H1 (cell line): Measurements from ENCODE around the gene BCKDHB. TPM values are rescaled to one million over a fixed set of nuclear protein-coding genes. Genes with fewer than 3 reads are reported as not detected.
"Not testable (repeated sequence)": the region's sequence is repeated elsewhere in the genome, so short reads cannot be mapped to it uniquely, and the experiment has no call there.

Experiments
- CTCF ChIA-PET: fragments of 300-600 bp; sonication (Branson Sonifier 250); formaldehyde crosslinking; loops from one replicate; lab custom pipeline; 2021; ENCODE audit not compliant: partially characterized antibody; lab: Charles Lee
- POLR2A ChIA-PET: fragments of 300-600 bp; sonication (Branson Sonifier 250); formaldehyde crosslinking; loops from one replicate; lab custom pipeline; 2021; ENCODE audit warnings: inconsistent platforms; ENCODE audit not compliant: partially characterized antibody; lab: Charles Lee
- DNase-seq, 2 experiments: peaks; one replicate each; pipeline versions ENCODE4 v3.0.0 to v3.0.0-alpha.2; 2010 to 2022; ENCODE audit warnings: low spot score in 2 of 2, low read depth in 1 of 2, mixed read lengths in 1 of 2
- FAIRE-seq: peaks from 2 replicates; lab custom pipeline; 2011; peaks lifted over from hg19 to GRCh38; lab: Jason Lieb, UNC
- H2AFZ ChIP-seq: 2 replicates; pipeline ENCODE4 v1.8.1; 2012; ENCODE audit warnings: low read length, inconsistent platforms
- H2AK5ac ChIP-seq: 2 replicates; pipeline ENCODE4 v1.6.1; 2013; ENCODE audit warnings: low read depth, low read length
- H2BK120ac ChIP-seq: replicated peaks from 2 replicates; pipeline ENCODE3; 2013; ENCODE audit warnings: low read depth, low read length, inconsistent platforms
- H2BK12ac ChIP-seq: 2 replicates; pipeline ENCODE4 v1.6.1; 2013; ENCODE audit warnings: low read depth, low read length
- H2BK15ac ChIP-seq: 2 replicates; pipeline ENCODE4 v1.6.1; 2013; ENCODE audit warnings: low read length
- H2BK20ac ChIP-seq: 2 replicates; pipeline ENCODE4 v1.6.1; 2013; ENCODE audit warnings: low read length
- H2BK5ac ChIP-seq: 2 replicates; pipeline ENCODE4 v1.6.1; 2013; ENCODE audit warnings: low read depth, low read length
- H3K14ac ChIP-seq: 2 replicates; pipeline ENCODE4 v1.6.1; 2013; ENCODE audit warnings: inconsistent platforms; ENCODE audit not compliant: insufficient read length
- H3K18ac ChIP-seq: 2 replicates; pipeline ENCODE4 v1.6.1; 2013; ENCODE audit warnings: low read length; ENCODE audit errors: extremely low read depth
- H3K23ac ChIP-seq: 2 replicates; pipeline ENCODE4 v1.6.1; 2013; ENCODE audit warnings: inconsistent platforms; ENCODE audit not compliant: insufficient read length
- H3K23me2 ChIP-seq: 2 replicates; pipeline ENCODE4 v1.6.1; 2013; ENCODE audit warnings: low read depth, low read length
- H3K27ac ChIP-seq: 2 replicates; pipeline ENCODE4 v1.6.1; 2011; ENCODE audit warnings: low read depth, low read length, inconsistent platforms
- H3K27me3 ChIP-seq, 4 experiments: replicated peaks in 1 of 4; 1 replicate in 1 of 4; 2 replicates in 3 of 4; pipeline versions ENCODE4 v1.6.1 to v1.8.1; 2011 to 2013; ENCODE audit warnings: low read length in 3 of 4, mild to moderate bottlenecking in 3 of 4, inconsistent platforms in 2 of 4, mixed read lengths in 2 of 4, moderate library complexity in 1 of 4; ENCODE audit not compliant: control insufficient read depth in 3 of 4, insufficient read depth in 3 of 4; ENCODE audit errors: extremely low read depth in 1 of 4
- H3K36me3 ChIP-seq, 4 experiments: 2 replicates each; pipeline versions ENCODE4 v1.6.1 to v1.8.1; 2011 to 2013; ENCODE audit warnings: mild to moderate bottlenecking in 4 of 4, low read length in 3 of 4, moderate library complexity in 2 of 4, control low read depth in 1 of 4, inconsistent platforms in 1 of 4; ENCODE audit not compliant: insufficient read depth in 4 of 4, control insufficient read depth in 2 of 4
- H3K4ac ChIP-seq: replicated peaks from 2 replicates; pipeline ENCODE3; 2013; ENCODE audit warnings: low read length, low read depth, mixed read lengths, inconsistent platforms; ENCODE audit not compliant: insufficient read length
- H3K4me1 ChIP-seq, 4 experiments: replicated peaks in 1 of 4; 1 replicate in 1 of 4; 2 replicates in 3 of 4; pipeline versions ENCODE4 v1.6.1 to v1.8.1; 2011 to 2013; ENCODE audit warnings: low read length in 3 of 4, inconsistent platforms in 2 of 4, mixed read lengths in 1 of 4; ENCODE audit not compliant: insufficient read depth in 4 of 4, control insufficient read depth in 3 of 4
- H3K4me2 ChIP-seq, 2 experiments: 2 replicates each; pipeline versions ENCODE4 v1.6.1 to v1.8.1; 2011 to 2013; ENCODE audit warnings: low read depth in 2 of 2, low read length in 2 of 2, control low read depth in 1 of 2, inconsistent platforms in 1 of 2, mild to moderate bottlenecking in 1 of 2; ENCODE audit not compliant: insufficient read depth in 1 of 2
- H3K4me3 ChIP-seq, 4 experiments: fragments of 200-600, 300-600 bp in 1 of 4; sonication (generic), shearing (Covaris generic), sonication (Bioruptor Twin) in 1 of 4; 2 replicates each; pipeline versions ENCODE4 v1.5.1 to v1.8.1; 2011 to 2016; ENCODE audit warnings: low read length in 4 of 4, low read depth in 3 of 4, control low read depth in 2 of 4, inconsistent platforms in 2 of 4, mild to moderate bottlenecking in 2 of 4, mixed read lengths in 1 of 4, moderate library complexity in 1 of 4; ENCODE audit not compliant: insufficient read depth in 2 of 4; ENCODE audit errors: extremely low read depth in 1 of 4
- H3K56ac ChIP-seq: replicated peaks from 2 replicates; pipeline ENCODE3; 2013; ENCODE audit warnings: low read depth, mild to moderate bottlenecking, mixed read lengths, low read length, inconsistent platforms; ENCODE audit not compliant: insufficient read length
- H3K79me1 ChIP-seq: 2 replicates; pipeline ENCODE4 v1.6.1; 2013; ENCODE audit warnings: low read depth, low read length, control low read depth
- H3K79me2 ChIP-seq, 2 experiments: 2 replicates each; pipeline versions ENCODE4 v1.6.1 to v1.8.1; 2012 to 2013; ENCODE audit warnings: low read length in 2 of 2, mild to moderate bottlenecking in 2 of 2, inconsistent platforms in 1 of 2; ENCODE audit not compliant: insufficient read depth in 2 of 2, control insufficient read depth in 1 of 2
- H3K9ac ChIP-seq, 4 experiments: replicated peaks in 1 of 4; 1 replicate in 1 of 4; 2 replicates in 3 of 4; pipeline versions ENCODE4 v1.6.1 to v1.8.1; 2011 to 2013; ENCODE audit warnings: low read depth in 3 of 4, low read length in 3 of 4, control low read depth in 2 of 4, mild to moderate bottlenecking in 2 of 4, moderate library complexity in 2 of 4, inconsistent platforms in 1 of 4; ENCODE audit errors: extremely low read depth in 1 of 4
- H3K9me3 ChIP-seq, 2 experiments: 2 replicates each; pipeline versions ENCODE4 v1.6.1 to v1.8.1; 2012 to 2013; ENCODE audit warnings: mild to moderate bottlenecking in 2 of 2, moderate library complexity in 2 of 2, control low read depth in 1 of 2, inconsistent platforms in 1 of 2, low read depth in 1 of 2, low read length in 1 of 2, mixed read lengths in 1 of 2; ENCODE audit not compliant: insufficient read depth in 2 of 2
- H4K20me1 ChIP-seq, 2 experiments: replicated peaks in 1 of 2; 2 replicates each; pipeline versions ENCODE3 to v1.8.1; 2011 to 2013; ENCODE audit warnings: inconsistent platforms in 2 of 2, low read length in 2 of 2, mild to moderate bottlenecking in 1 of 2; ENCODE audit not compliant: insufficient read depth in 2 of 2, control insufficient read depth in 1 of 2
- H4K5ac ChIP-seq: 2 replicates; pipeline ENCODE4 v1.6.1; 2013; ENCODE audit warnings: low read length, low read depth, mixed read lengths, inconsistent platforms; ENCODE audit not compliant: insufficient read length
- H4K8ac ChIP-seq: 2 replicates; pipeline ENCODE4 v1.8.0; 2013; ENCODE audit warnings: mild to moderate bottlenecking, moderate library complexity, low read length, inconsistent platforms; ENCODE audit not compliant: insufficient read depth; ENCODE audit errors: extremely low read depth
- H4K91ac ChIP-seq: replicated peaks from 2 replicates; pipeline ENCODE3; 2013; ENCODE audit warnings: low read length, mixed read lengths, inconsistent platforms; ENCODE audit not compliant: insufficient read length
- WGBS, 2 experiments: shearing (Covaris generic) in 1 of 2; methylation state at CpG; one replicate each; pipeline versions ENCODE4 v1.1.6 to v1.1.7; 2013 to 2015; ENCODE audit warnings: low lambda C conversion rate in 2 of 2, mixed read lengths in 2 of 2, inconsistent platforms in 1 of 2, low coverage in 1 of 2, missing lambda C conversion rate in 1 of 2; ENCODE audit not compliant: insufficient replicate concordance in 2 of 2, insufficient coverage in 1 of 2, insufficient read length in 1 of 2; ENCODE audit errors: extremely low coverage in 1 of 2, missing lambda C conversion rate in 1 of 2; 5-methylcytosine and 5-hydroxymethylcytosine counted together
- polyA plus RNA-seq, 7 experiments: library from polyadenylated mRNA; depleted of rRNA in 3 of 7; stranded (reverse) in 5 of 7; unstranded in 2 of 7; fragments of >200 nt in 5 of 7; fragments of 200-250 nt in 2 of 7; gene quantifications; 1 replicate in 5 of 7; 2 replicates in 1 of 7; 4 replicates in 1 of 7; pipeline versions ENCODE4 v1.2.1 to v1.2.3, GENCODE V29; 2011 to 2013; ENCODE audit warnings: missing spikeins in 2 of 7, mixed read lengths in 2 of 7
- total RNA-seq: library from RNA; stranded (reverse); fragmentation: NEBNext Ultra II Directional; extraction: Animal tissue kit (Norgen Biotek cat#: 25700); gene quantifications from 2 replicates; pipeline ENCODE4 v1.2.1, GENCODE V29; 2021

The BCKDHB gene
- total and polyA plus RNA-seq, 2 of the 8 experiments (the other 6 are each of a cell fraction or from before 2014, with no cell fraction given), result 22.1 to 30.8 TPM

- H3K27ac ChIP-seq, H4K5ac ChIP-seq, H3K4me2 ChIP-seq, H3K23me2 ChIP-seq, H3K14ac ChIP-seq, FAIRE-seq, H4K91ac ChIP-seq, H3K23ac ChIP-seq, H3K4me3 ChIP-seq, H2AFZ ChIP-seq, H3K18ac ChIP-seq, H3K4ac ChIP-seq, H3K9ac ChIP-seq, H2BK20ac ChIP-seq, H4K8ac ChIP-seq, H2BK5ac ChIP-seq, H3K36me3 ChIP-seq, H3K4me1 ChIP-seq, H2BK120ac ChIP-seq, H2AK5ac ChIP-seq, POLR2A ChIA-PET, H3K56ac ChIP-seq, DNase-seq, H3K79me1 ChIP-seq, H3K9me3 ChIP-seq, H3K79me2 ChIP-seq, H2BK12ac ChIP-seq, H2BK15ac ChIP-seq, CTCF ChIA-PET, H3K27me3 ChIP-seq, H4K20me1 ChIP-seq: not testable (repeated sequence)
- 93% methylated on average over 4 of the region's 4 CpGs; no CpG with 5 or more reads in 1 of the 2 experiments for WGBS, 2 experiments
Measured at GRCh38 chr6:80211890-80212289, 105.4 kb downstream of the BCKDHB start.
